ENCODE measurements around the gene ACSM6.
A peak's percentile ranks its signal among the peaks of the same experiment; 100 is the strongest.
"Not testable (repeated sequence)": the region's sequence is repeated elsewhere in the genome, so short reads cannot be mapped to it uniquely, and the experiment has no call there.

ACSM6 gene

GRCh38 chr10:95214793-95215192, 20.8 kb downstream of the ACSM6 start:
- DNase-seq (ENCODE audit: low spot score) = no peak

GRCh38 chr10:95217476-95217875, 23.4 kb downstream of the ACSM6 start:
- no peak for DNase-seq (ENCODE audit: low spot score)

- no peak for DNase-seq (ENCODE audit: low spot score)
Observed at GRCh38 chr10:95220539-95220938, 26.5 kb downstream of the ACSM6 start.

- no peak for DNase-seq (ENCODE audit: low spot score)
Observed at GRCh38 chr10:95221124-95221523, 27.1 kb downstream of the ACSM6 start.

- no peak for DNase-seq (ENCODE audit: low spot score)
Observed at GRCh38 chr10:95225136-95225535, 31.1 kb downstream of the ACSM6 start.

- DNase-seq (ENCODE audit: low spot score) = not testable (repeated sequence)
Observed at GRCh38 chr10:95228934-95229723, 35.1 kb downstream of the ACSM6 start.

GRCh38 chr10:95229724-95230627, 35.9 kb downstream of the ACSM6 start:
- no peak for DNase-seq (ENCODE audit: low spot score)

- DNase-seq (ENCODE audit: low spot score) = not testable (repeated sequence)
Observed at GRCh38 chr10:95230677-95231586, 36.9 kb downstream of the ACSM6 start.

- DNase-seq (ENCODE audit: low spot score) = no peak
Observed at GRCh38 chr10:95233377-95234034, 39.5 kb downstream of the ACSM6 start.

- DNase-seq (ENCODE audit: low spot score) = no peak
Observed at GRCh38 chr10:95234951-95235350, 40.9 kb downstream of the ACSM6 start.

GRCh38 chr10:95235676-95236067, 41.6 kb downstream of the ACSM6 start:
- no peak for DNase-seq (ENCODE audit: low spot score)

GRCh38 chr10:95236068-95236903, 42.2 kb downstream of the ACSM6 start:
- no peak for DNase-seq (ENCODE audit: low spot score)

GRCh38 chr10:95237376-95238170, 43.5 kb downstream of the ACSM6 start:
- DNase-seq (ENCODE audit: low spot score) = no peak

- not testable (repeated sequence) for DNase-seq (ENCODE audit: low spot score)
Observed at GRCh38 chr10:95240096-95240495, 46.1 kb downstream of the ACSM6 start.

GRCh38 chr10:95240811-95241210, 46.8 kb downstream of the ACSM6 start:
- no peak for DNase-seq (ENCODE audit: low spot score)

GRCh38 chr10:95241533-95241932, 47.5 kb downstream of the ACSM6 start:
- DNase-seq (ENCODE audit: low spot score) = no peak

- DNase-seq (ENCODE audit: low spot score) = peak; percentile 53
Observed at GRCh38 chr10:95242581-95243317, 48.7 kb downstream of the ACSM6 start.

- DNase-seq (ENCODE audit: low spot score) = no peak
Observed at GRCh38 chr10:95243318-95243617, 49.2 kb downstream of the ACSM6 start.

- DNase-seq (ENCODE audit: low spot score) = no peak
Observed at GRCh38 chr10:95244152-95244551, 50.1 kb downstream of the ACSM6 start.
